PC-3 (cell line): ENCODE data around the gene EXD2. TPM values are rescaled to one million over a fixed set of nuclear protein-coding genes. Genes with fewer than 3 reads are reported as not detected.

ENCODE experiments used
- ATAC-seq: fragments of 200-7000 bp; cut with Tn5 transposase; 2 replicates; pipeline ENCODE4 v1.9.1; 2020; ENCODE audit warnings: mild to moderate bottlenecking, moderate library complexity
- BruUV-seq: library from RNA; stranded (reverse); fragments of 400-500 nt; replicated peaks from 2 replicates; lab custom pipeline; 2021; lab: Mats Ljungman, UMichigan
- CTCF ChIA-PET: fragments of 300-600 bp; sonication (Branson Sonifier 250); formaldehyde crosslinking; loops from one replicate; lab custom pipeline; 2022; ENCODE audit warnings: antibody characterized with exemption; lab: Charles Lee
- POLR2A ChIA-PET: fragments of 300-600 bp; sonication (Branson Sonifier 250); formaldehyde crosslinking; loops from one replicate; lab custom pipeline; 2022; ENCODE audit warnings: antibody characterized with exemption; ENCODE audit not compliant: unreplicated experiment; lab: Charles Lee
- DNase-seq: peaks from one replicate; pipeline ENCODE4 v3.0.0-alpha.2; 2015
- H2AFZ ChIP-seq: fragments of 300-600 bp; sonication (generic); 2 replicates; pipeline ENCODE4 v1.6.0; 2016; ENCODE audit warnings: antibody characterized with exemption, low read length
- H3F3A ChIP-seq: fragments of 300-600 bp; sonication (generic); one replicate; pipeline ENCODE4 v1.6.0; 2017; ENCODE audit warnings: antibody characterized with exemption, low read length, control low read depth, mild to moderate bottlenecking; ENCODE audit not compliant: unreplicated experiment
- H3K27ac ChIP-seq: fragments of 300-600 bp; sonication (generic); 2 replicates; pipeline ENCODE4 v1.5.1; 2016; ENCODE audit warnings: mild to moderate bottlenecking, low read length
- H3K27me3 ChIP-seq: fragments of 300-600 bp; sonication (generic); 2 replicates; pipeline ENCODE4 v1.6.1; 2016; ENCODE audit warnings: low read length, mixed read lengths
- H3K36me3 ChIP-seq: fragments of 300-600 bp; sonication (generic); 2 replicates; pipeline ENCODE4 v1.6.1; 2016; ENCODE audit warnings: low read depth, mixed run types, low read length, mixed read lengths
- H3K4me1 ChIP-seq: fragments of 300-600 bp; sonication (generic); 2 replicates; pipeline ENCODE4 v1.5.1; 2016; ENCODE audit warnings: low read length; ENCODE audit not compliant: insufficient read depth
- H3K4me2 ChIP-seq: fragments of 300-600 bp; sonication (generic); 2 replicates; pipeline ENCODE4 v1.6.0; 2016; ENCODE audit warnings: low read length
- H3K4me3 ChIP-seq: fragments of 300-600 bp; sonication (generic); 2 replicates; pipeline ENCODE4 v1.5.1; 2016; ENCODE audit warnings: mild to moderate bottlenecking, low read length, mixed read lengths
- H3K79me2 ChIP-seq: fragments of 300-600 bp; sonication (generic); 2 replicates; pipeline ENCODE4 v1.6.1; 2017; ENCODE audit warnings: low read length, mixed read lengths
- H3K9ac ChIP-seq: fragments of 300-600 bp; sonication (generic); 2 replicates; pipeline ENCODE4 v1.6.0; 2016; ENCODE audit warnings: mild to moderate bottlenecking, low read length
- H3K9me2 ChIP-seq: fragments of 300-600 bp; sonication (generic); replicated peaks from 2 replicates; pipeline ENCODE4 v1.6.1; 2016; ENCODE audit warnings: mixed run types, low read length, mixed read lengths
- H3K9me3 ChIP-seq: fragments of 300-600 bp; sonication (generic); 2 replicates; pipeline ENCODE4 v1.6.1; 2016; ENCODE audit warnings: low read length, mixed read lengths
- H4K20me1 ChIP-seq: fragments of 300-600 bp; sonication (generic); 2 replicates; pipeline ENCODE4 v1.6.1; 2016; ENCODE audit warnings: low read length, mixed read lengths
- CTCF ChIP-seq: fragments of 300-600 bp; sonication (generic); conservative IDR thresholded peaks from 2 replicates; pipeline ENCODE4 v1.5.1; 2017; ENCODE audit warnings: antibody characterized with exemption, low read depth, mild to moderate bottlenecking, low read length
- EZH2 ChIP-seq: fragments of 300-600 bp; sonication (generic); IDR thresholded peaks from one replicate; pipeline ENCODE4 v1.6.1; 2017; ENCODE audit warnings: antibody characterized with exemption, mild to moderate bottlenecking, low read length; ENCODE audit not compliant: unreplicated experiment
- EZH2phosphoT487 ChIP-seq: fragments of 300-600 bp; sonication (generic); IDR thresholded peaks from 2 replicates; pipeline ENCODE4 v1.6.1; 2018; ENCODE audit warnings: mild to moderate bottlenecking, antibody characterized with exemption, low read length, borderline replicate concordance
- intact Hi-C: fragments of 100-400 bp; cut with micrococcal nuclease; formaldehyde crosslinking; loops from 2 replicates; pipeline ENCODE4 v1.9.0; 2023
- total RNA-seq: library from RNA; depleted of rRNA; stranded (reverse); fragments of >200 nt; gene quantifications from 2 replicates; pipeline ENCODE4 v1.2.3, GENCODE V29; 2014

The EXD2 gene
- total RNA-seq, 1 experiment from 2014 or later: 19.9 TPM

- H3K4me1 ChIP-seq: no peaks in the 10 kb centered on the region
- BruUV-seq: no TSS peak
- H3K4me3 ChIP-seq: no peak overlapping the region
- no peaks in the 10 kb centered on the region for H3K79me2 ChIP-seq
- H4K20me1 ChIP-seq: no peaks in the 10 kb centered on the region
- no peaks in the 10 kb centered on the region for H3F3A ChIP-seq
- ATAC-seq (no peak), DNase-seq (no peak)
- H3K27me3 ChIP-seq: no peaks in the 10 kb centered on the region
- H3K9me2 ChIP-seq: no peaks in the 10 kb centered on the region
- no peak overlapping the region for H3K4me2 ChIP-seq
- no peaks in the 10 kb centered on the region for H3K36me3 ChIP-seq
- TF ChIP-seq EZH2 (no peak), EZH2phosphoT487 (no peak), CTCF (no peak)
- POLR2A ChIA-PET: no interaction called here
- no peak overlapping the region for H2AFZ ChIP-seq
- CTCF ChIA-PET: no interaction called here
- intact Hi-C loops: no loop called here
- no peak overlapping the region for H3K27ac ChIP-seq
- no peaks in the 10 kb centered on the region for H3K9me3 ChIP-seq
- no peak overlapping the region for H3K9ac ChIP-seq
These were observed 90.3 kb downstream of the EXD2 start for GRCh38 chr14:69281450-69282169.

- Histone ChIP-seq H3K27ac (no peak overlapping the region), H3K36me3 (no peaks in the 10 kb centered on the region), H2AFZ (no peak overlapping the region), H3F3A (no peaks in the 10 kb centered on the region), H3K79me2 (no peaks in the 10 kb centered on the region), H3K9ac (no peak overlapping the region), H3K27me3 (no peaks in the 10 kb centered on the region), H3K4me1 (no peaks in the 10 kb centered on the region), H3K4me3 (no peak overlapping the region), H3K4me2 (no peak overlapping the region), H3K9me3 (no peaks in the 10 kb centered on the region), H4K20me1 (no peaks in the 10 kb centered on the region), H3K9me2 (no peaks in the 10 kb centered on the region)
- BruUV-seq: no TSS peak
- ATAC-seq (no peak), DNase-seq (no peak)
- POLR2A ChIA-PET: no interaction called here
- TF ChIP-seq EZH2phosphoT487 (no peak), EZH2 (no peak), CTCF (no peak)
- CTCF ChIA-PET: no interaction called here
- intact Hi-C loops: no loop called here
These were observed 91.2 kb downstream of the EXD2 start for GRCh38 chr14:69282448-69282847.

- POLR2A ChIA-PET: interaction anchor here (0.6 kb wide), 1 partner anchor 172 kb away, joined by 4 read pairs; no protein-coding TSS in a partner anchor
- Histone ChIP-seq H3K4me3 (no peak overlapping the region), H4K20me1 (no peaks in the 10 kb centered on the region), H3K27me3 (no peaks in the 10 kb centered on the region), H3K27ac (no peak overlapping the region), H3K36me3 (no peaks in the 10 kb centered on the region), H3K79me2 (no peaks in the 10 kb centered on the region), H3K4me2 (no peak overlapping the region), H3F3A (no peaks in the 10 kb centered on the region), H3K4me1 (no peaks in the 10 kb centered on the region), H3K9me3 (no peaks in the 10 kb centered on the region), H3K9me2 (no peaks in the 10 kb centered on the region), H3K9ac (no peak overlapping the region), H2AFZ (no peak overlapping the region)
- CTCF ChIA-PET: interaction anchor here (0.5 kb wide), 1 partner anchor 177 kb away, joined by 4 read pairs; no protein-coding TSS in a partner anchor
- DNase-seq: no peak
- intact Hi-C loops: no loop called here
- BruUV-seq: no TSS peak
- TF ChIP-seq EZH2 (no peak), CTCF (no peak), EZH2phosphoT487 (no peak)
- ATAC-seq: no peak
These were observed 92.9 kb downstream of the EXD2 start for GRCh38 chr14:69284170-69284569.
